ENCODE data around the gene APBB2.

DNA sequence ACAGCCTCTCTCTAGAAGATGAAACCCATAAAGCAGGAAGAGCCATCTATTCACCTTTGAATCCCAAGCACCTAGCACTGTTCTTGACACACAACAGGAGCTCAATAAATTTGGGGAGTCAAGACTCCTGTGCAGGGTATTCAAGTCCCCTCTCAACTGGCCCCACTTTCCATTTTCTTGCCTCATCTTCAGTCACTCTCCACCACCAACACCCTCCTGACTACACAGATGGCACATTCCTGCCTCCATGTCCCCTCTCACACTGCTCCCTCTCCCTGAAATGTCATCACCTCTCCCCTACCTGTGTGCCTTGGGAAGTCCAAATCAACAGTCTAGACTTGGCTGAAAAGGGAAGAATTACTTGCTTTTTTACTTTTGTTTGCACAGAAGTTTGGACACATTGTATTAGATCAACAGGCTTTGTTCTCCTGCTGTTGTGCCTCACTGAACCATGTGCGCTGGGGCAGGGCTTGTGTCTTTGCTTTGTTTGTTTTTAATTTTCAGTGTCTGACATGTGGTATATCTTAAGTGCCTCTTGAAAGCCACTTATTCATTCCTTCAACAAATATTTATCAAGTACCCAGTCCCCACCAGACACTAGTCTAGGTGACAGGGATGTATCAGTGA is 85.1 kb downstream of the APBB2 start:
- TF ChIP-seq POLR2A (IDR thresholded peaks at IDR 0.05; ENCODE audit: extremely low read depth, insufficient read length) (no peak), MYC (IDR thresholded peaks at IDR 0.05; ENCODE audit: low read depth, low read length) (no peak)
- TF ChIP-seq, protein P1, sequence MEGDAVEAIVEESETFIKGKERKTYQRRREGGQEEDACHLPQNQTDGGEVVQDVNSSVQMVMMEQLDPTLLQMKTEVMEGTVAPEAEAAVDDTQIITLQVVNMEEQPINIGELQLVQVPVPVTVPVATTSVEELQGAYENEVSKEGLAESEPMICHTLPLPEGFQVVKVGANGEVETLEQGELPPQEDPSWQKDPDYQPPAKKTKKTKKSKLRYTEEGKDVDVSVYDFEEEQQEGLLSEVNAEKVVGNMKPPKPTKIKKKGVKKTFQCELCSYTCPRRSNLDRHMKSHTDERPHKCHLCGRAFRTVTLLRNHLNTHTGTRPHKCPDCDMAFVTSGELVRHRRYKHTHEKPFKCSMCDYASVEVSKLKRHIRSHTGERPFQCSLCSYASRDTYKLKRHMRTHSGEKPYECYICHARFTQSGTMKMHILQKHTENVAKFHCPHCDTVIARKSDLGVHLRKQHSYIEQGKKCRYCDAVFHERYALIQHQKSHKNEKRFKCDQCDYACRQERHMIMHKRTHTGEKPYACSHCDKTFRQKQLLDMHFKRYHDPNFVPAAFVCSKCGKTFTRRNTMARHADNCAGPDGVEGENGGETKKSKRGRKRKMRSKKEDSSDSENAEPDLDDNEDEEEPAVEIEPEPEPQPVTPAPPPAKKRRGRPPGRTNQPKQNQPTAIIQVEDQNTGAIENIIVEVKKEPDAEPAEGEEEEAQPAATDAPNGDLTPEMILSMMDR (IDR thresholded peaks at IDR 0.05; ENCODE audit: low read depth, low read length) = no peak
- TF ChIP-seq, protein P2, sequence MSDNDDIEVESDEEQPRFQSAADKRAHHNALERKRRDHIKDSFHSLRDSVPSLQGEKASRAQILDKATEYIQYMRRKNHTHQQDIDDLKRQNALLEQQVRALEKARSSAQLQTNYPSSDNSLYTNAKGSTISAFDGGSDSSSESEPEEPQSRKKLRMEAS (IDR thresholded peaks at IDR 0.05; ENCODE audit: low read depth, low read length) = no peak

Data from NB4 (cell line).